B cell (primary cell): ENCODE data around the gene CPM. TPM values are rescaled to one million over a fixed set of nuclear protein-coding genes. Genes with fewer than 3 reads are reported as not detected.

Source experiments
- ATAC-seq: fragments of 200-7000 bp; cut with Tn5 transposase; one replicate; pipeline ENCODE4 v1.10.0; 2021; ENCODE audit warnings: low read depth, mild to moderate bottlenecking, moderate number of reproducible peaks, moderate library complexity
- CTCF ChIA-PET: fragments of 350-600 bp; sonication (Branson Sonifier 250); formaldehyde crosslinking; loops from one replicate; lab custom pipeline; 2021; ENCODE audit warnings: antibody characterized with exemption, inconsistent platforms; lab: Charles Lee
- POLR2A ChIA-PET: fragments of 350-600 bp; sonication (Branson Sonifier 250); formaldehyde crosslinking; loops from one replicate; lab custom pipeline; 2021; ENCODE audit warnings: antibody characterized with exemption; lab: Charles Lee
- DNase-seq: peaks from one replicate; pipeline ENCODE4 v3.0.0; 2013
- H2AFZ ChIP-seq: 2 replicates; pipeline ENCODE4 v1.6.1; 2012; ENCODE audit warnings: mild to moderate bottlenecking, low read depth, low read length; ENCODE audit not compliant: insufficient read depth, poor library complexity, severe bottlenecking
- H3K27ac ChIP-seq, 2 donors: 1 replicate in 1 of 2; 2 replicates in 1 of 2; pipeline ENCODE4 v1.5.1; 2012 to 2013; ENCODE audit warnings: low read length in 2 of 2, mild to moderate bottlenecking in 2 of 2, moderate library complexity in 1 of 2
- H3K27me3 ChIP-seq, 4 experiments: fragments of 200-600 bp in 1 of 4; sonication (generic) in 1 of 4; replicated peaks in 1 of 4; 1 replicate in 2 of 4; 2 replicates in 2 of 4; pipeline versions ENCODE4 v1.6.1 to v1.7.0; 2013 to 2016; ENCODE audit warnings: low read length in 3 of 4, mild to moderate bottlenecking in 2 of 4, mixed read lengths in 1 of 4, moderate library complexity in 1 of 4; ENCODE audit not compliant: insufficient read depth in 4 of 4, control insufficient read depth in 3 of 4; ENCODE audit errors: control extremely low read depth in 1 of 4
- H3K36me3 ChIP-seq, 2 experiments: replicated peaks in 1 of 2; 1 replicate in 1 of 2; 2 replicates in 1 of 2; pipeline versions ENCODE4 v1.6.1 to v1.7.1; 2013; ENCODE audit warnings: low read length in 1 of 2; ENCODE audit not compliant: insufficient read depth in 2 of 2, control insufficient read depth in 1 of 2; ENCODE audit errors: control extremely low read depth in 1 of 2, extremely low read depth in 1 of 2
- H3K4me1 ChIP-seq, 2 donors: fragments of 200-600 bp in 1 of 2; sonication (generic) in 1 of 2; 1 replicate in 1 of 2; 2 replicates in 1 of 2; pipeline versions ENCODE4 v1.5.1 to v1.6.1; 2013 to 2017; ENCODE audit warnings: low read length in 2 of 2; ENCODE audit not compliant: control insufficient read depth in 2 of 2, insufficient read depth in 2 of 2
- H3K4me2 ChIP-seq: replicated peaks from 2 replicates; pipeline ENCODE3; 2012; ENCODE audit warnings: mild to moderate bottlenecking, low read depth, low read length; ENCODE audit not compliant: poor library complexity, severe bottlenecking
- H3K4me3 ChIP-seq, 5 experiments: fragments of 200-600 bp in 1 of 5; sonication (generic) in 1 of 5; 1 replicate in 3 of 5; 2 replicates in 2 of 5; pipeline versions ENCODE4 v1.5.1 to v1.7.0; 2011 to 2016; ENCODE audit warnings: low read length in 4 of 5, mild to moderate bottlenecking in 4 of 5, low read depth in 2 of 5, control low read depth in 1 of 5, moderate library complexity in 1 of 5; ENCODE audit not compliant: insufficient read depth in 1 of 5; ENCODE audit errors: control extremely low read depth in 1 of 5, extremely low read depth in 1 of 5
- H3K79me2 ChIP-seq: fragments of 200-600 bp; sonication (generic); one replicate; pipeline ENCODE4 v1.6.0; 2016; ENCODE audit warnings: low read length; ENCODE audit not compliant: control insufficient read depth, insufficient read depth
- H3K9ac ChIP-seq: fragments of 200-600 bp; sonication (generic); 2 replicates; pipeline ENCODE4 v1.6.1; 2017; ENCODE audit warnings: mild to moderate bottlenecking, low read length, moderate library complexity
- H3K9me3 ChIP-seq, 3 donors: one replicate each; pipeline versions ENCODE4 v1.6.1 to v1.7.1; 2013; ENCODE audit warnings: low read length in 2 of 3; ENCODE audit not compliant: control insufficient read depth in 2 of 3, insufficient read depth in 1 of 3; ENCODE audit errors: control extremely low read depth in 1 of 3
- H4K20me1 ChIP-seq: 2 replicates; pipeline ENCODE4 v1.6.0; 2012; ENCODE audit warnings: mild to moderate bottlenecking, low read length; ENCODE audit not compliant: insufficient read depth, control insufficient read depth, poor library complexity, severe bottlenecking
- H3K27ac Mint-ChIP-seq: one replicate; pipeline ENCODE4 v1.8.0; 2021; ENCODE audit warnings: mixed read lengths
- H3K27me3 Mint-ChIP-seq: one replicate; pipeline ENCODE4 v1.8.0; 2021; ENCODE audit warnings: mixed read lengths
- H3K4me1 Mint-ChIP-seq: one replicate; pipeline ENCODE4 v1.8.0; 2021; ENCODE audit warnings: mixed read lengths
- H3K4me3 Mint-ChIP-seq: one replicate; pipeline ENCODE4 v1.8.0; 2021; ENCODE audit warnings: mixed read lengths
- H3K9me3 Mint-ChIP-seq: one replicate; pipeline ENCODE4 v1.8.0; 2022; ENCODE audit warnings: mixed read lengths; ENCODE audit not compliant: insufficient read depth
- CTCF ChIP-seq: fragments of 200-600 bp; IDR thresholded peaks from one replicate; pipeline ENCODE4 v1.8.0; 2022; ENCODE audit warnings: antibody characterized with exemption, mild to moderate bottlenecking
- EZH2 ChIP-seq: IDR thresholded peaks from 2 replicates; pipeline ENCODE4 v1.6.1; 2012; ENCODE audit warnings: borderline replicate concordance, low read depth, mild to moderate bottlenecking, moderate library complexity, low read length; ENCODE audit not compliant: insufficient read depth, poor library complexity, severe bottlenecking
- WGBS: methylation state at CpG from one replicate; pipeline ENCODE4 v1.1.5; 2013; ENCODE audit warnings: missing lambda C conversion rate; ENCODE audit not compliant: insufficient coverage; 5-methylcytosine and 5-hydroxymethylcytosine counted together
- intact Hi-C: fragments of 100-400 bp; cut with micrococcal nuclease; formaldehyde crosslinking; loops from one replicate; pipeline ENCODE4 v1.10.0; 2022
- polyA plus RNA-seq: library from polyadenylated mRNA; depleted of rRNA; stranded (reverse); fragments of >200 nt; gene quantifications from 2 replicates; pipeline ENCODE4 v1.2.3, GENCODE V29; 2012
- total RNA-seq, 2 donors: library from RNA; stranded (reverse); fragments of 120-200 nt in 1 of 2; gene quantifications; 1 replicate in 1 of 2; 2 replicates in 1 of 2; pipeline versions ENCODE4 v1.2.3 to v1.2.4, GENCODE V29; 2013 to 2022

The CPM gene
- total and polyA plus RNA-seq, 2 donors (not counting 1 experiment from before 2014, with no cell fraction given): 1.2 to 5.0 TPM

GRCh38 chr12:68977909-68978610 is 45.1 kb upstream of the CPM start:
- Histone ChIP-seq H3K4me2 (no peak overlapping the region), H4K20me1 (no peaks in the 10 kb centered on the region), H3K4me1 (peaks cover 0 to 4% of the 10 kb centered on the region in 2 donors), H3K27ac (no peak overlapping the region), H3K9ac (no peak overlapping the region), H3K4me3 (no peak overlapping the region), H3K27me3 (no peaks in the 10 kb centered on the region), H3K36me3 (no peaks in the 10 kb centered on the region), H3K9me3 (peaks cover 2 to 8% (median 7%) of the 10 kb centered on the region in 3 donors), H2AFZ (no peak overlapping the region), H3K79me2 (no peaks in the 10 kb centered on the region)
- intact Hi-C loops: no loop called here
- H3K4me1 Mint-ChIP-seq: peaks cover 9% of the 10 kb centered on the region
- ChIA-PET POLR2A (no interaction called here), CTCF (no interaction called here)
- no CpG with 5 or more reads among the region's 1 CpG for WGBS
- ATAC-seq (no peak), DNase-seq (no peak)
- H3K27ac Mint-ChIP-seq: no peak overlapping the region
- peaks cover 10% of the 10 kb centered on the region for H3K27me3 Mint-ChIP-seq
- no peak for TF ChIP-seq EZH2
- no peak for TF ChIP-seq CTCF
- peaks cover 5% of the 10 kb centered on the region for H3K9me3 Mint-ChIP-seq
- H3K4me3 Mint-ChIP-seq: no peak overlapping the region

GRCh38 chr12:68977335-68977734 is 44.4 kb upstream of the CPM start:
- no peaks in the 10 kb centered on the region for H3K36me3 ChIP-seq
- Mint-ChIP-seq H3K4me3 (no peak overlapping the region), H3K27me3 (peaks cover 7% of the 10 kb centered on the region), H3K9me3 (no peaks in the 10 kb centered on the region), H3K27ac (no peak overlapping the region), H3K4me1 (peaks cover 9% of the 10 kb centered on the region)
- no peak overlapping the region for H3K4me2 ChIP-seq
- no peak overlapping the region for H2AFZ ChIP-seq
- no peaks in the 10 kb centered on the region for H3K27me3 ChIP-seq
- ChIA-PET POLR2A (no interaction called here), CTCF (interaction anchor here (0.9 kb wide), 1 partner anchor 380 kb away, joined by 4 read pairs; no protein-coding TSS in a partner anchor)
- WGBS: 95% methylated on average over 2 of the region's 3 CpGs
- DNase-seq: no peak
- H3K79me2 ChIP-seq: no peaks in the 10 kb centered on the region
- H3K9me3 ChIP-seq: peaks cover under 1 to 3% (median 2%) of the 10 kb centered on the region in 3 donors
- H3K4me3 ChIP-seq: no peak overlapping the region
- no peak overlapping the region for H3K27ac ChIP-seq
- H3K9ac ChIP-seq: no peak overlapping the region
- TF ChIP-seq EZH2 (no peak), CTCF (no peak)
- peaks cover 0 to 4% of the 10 kb centered on the region in 2 donors for H3K4me1 ChIP-seq
- intact Hi-C loops: no loop called here
- no peaks in the 10 kb centered on the region for H4K20me1 ChIP-seq
- no peak for ATAC-seq
